Skeletal muscle tissue (tissue), 4 donors: ENCODE results near the gene CD83. TPM values are rescaled to one million over a fixed set of nuclear protein-coding genes. Genes with fewer than 3 reads are reported as not detected.
"Not testable (repeated sequence)": the region's sequence is repeated elsewhere in the genome, so short reads cannot be mapped to it uniquely, and the experiment has no call there.

ENCODE experiments used
- H3K27ac ChIP-seq: one replicate; pipeline ENCODE4 v1.7.0; 2013; ENCODE audit warnings: mild to moderate bottlenecking, low read depth, low read length, inconsistent platforms
- H3K27me3 ChIP-seq, 3 donors: one replicate each; pipeline ENCODE4 v1.7.0; 2013; ENCODE audit warnings: low read length in 3 of 3; ENCODE audit not compliant: control insufficient read depth in 3 of 3, insufficient read depth in 3 of 3
- H3K36me3 ChIP-seq, 3 donors: one replicate each; pipeline ENCODE4 v1.7.0; 2013; ENCODE audit warnings: low read length in 3 of 3; ENCODE audit not compliant: control insufficient read depth in 3 of 3, insufficient read depth in 3 of 3
- H3K4me1 ChIP-seq, 3 donors: one replicate each; pipeline ENCODE4 v1.7.0; 2013; ENCODE audit warnings: low read length in 3 of 3, mild to moderate bottlenecking in 3 of 3; ENCODE audit not compliant: control insufficient read depth in 3 of 3, insufficient read depth in 3 of 3
- H3K4me3 ChIP-seq, 3 donors: one replicate each; pipeline ENCODE4 v1.7.0; 2013; ENCODE audit warnings: low read length in 3 of 3
- H3K9ac ChIP-seq, 3 donors: one replicate each; pipeline ENCODE4 v1.7.0; 2013; ENCODE audit warnings: low read length in 3 of 3, mild to moderate bottlenecking in 3 of 3, moderate library complexity in 2 of 3, low read depth in 1 of 3
- H3K9me3 ChIP-seq, 3 donors: one replicate each; pipeline ENCODE4 v1.7.0; 2013; ENCODE audit warnings: low read length in 3 of 3; ENCODE audit not compliant: control insufficient read depth in 3 of 3
- total RNA-seq: library from RNA; depleted of rRNA; stranded (reverse); fragments of >200 nt; gene quantifications from one replicate; pipeline ENCODE4 v1.2.3, GENCODE V29; 2014
- donor health status: Osteomylitis.

CD83 gene
- total RNA-seq, 1 donor from 2014 or later, result 13.6 TPM

DNA sequence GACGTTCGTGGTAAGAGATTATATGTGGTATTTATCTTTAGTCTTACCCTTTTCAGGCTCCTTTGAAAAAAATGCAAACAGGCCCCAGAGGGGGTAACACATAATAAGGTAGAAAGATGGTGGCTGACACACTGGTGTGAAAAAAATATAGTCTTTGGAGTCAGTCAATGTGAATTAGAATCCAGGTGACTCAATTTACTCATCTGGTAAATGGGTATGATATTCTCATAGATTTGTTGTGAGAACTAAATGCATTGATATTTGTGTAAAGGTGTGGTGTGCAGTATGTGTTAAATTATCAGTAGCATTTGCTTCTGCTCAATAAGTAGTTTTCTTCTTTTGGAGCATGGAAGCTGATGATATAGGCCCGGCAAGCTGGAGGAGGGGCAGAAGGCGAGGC lies 25.7 kb downstream of the CD83 start:
- no peak overlapping the region for H3K4me3 ChIP-seq
- no peaks in the 10 kb centered on the region for H3K36me3 ChIP-seq
- H3K27me3 ChIP-seq, result peaks cover 0 to 8% (median 0%) of the 10 kb centered on the region in 3 donors

GRCh38 chr6:14144678-14145113 lies 27.1 kb downstream of the CD83 start:
- Histone ChIP-seq H3K4me3 (no peak overlapping the region), H3K4me1 (peaks cover 0 to 7% (median 3%) of the 10 kb centered on the region in 3 donors), H3K9me3 (no peaks in the 10 kb centered on the region), H3K9ac (no peak overlapping the region), H3K27me3 (peaks cover 0 to 5% (median 3%) of the 10 kb centered on the region in 3 donors), H3K27ac (no peak overlapping the region), H3K36me3 (no peaks in the 10 kb centered on the region)

More for the DNA sequence above, 25.7 kb downstream of the CD83 start:
- Histone ChIP-seq H3K9ac (no peak overlapping the region), H3K4me1 (peaks cover 0 to 7% (median 3%) of the 10 kb centered on the region in 3 donors), H3K9me3 (no peaks in the 10 kb centered on the region), H3K27ac (no peak overlapping the region)

DNA sequence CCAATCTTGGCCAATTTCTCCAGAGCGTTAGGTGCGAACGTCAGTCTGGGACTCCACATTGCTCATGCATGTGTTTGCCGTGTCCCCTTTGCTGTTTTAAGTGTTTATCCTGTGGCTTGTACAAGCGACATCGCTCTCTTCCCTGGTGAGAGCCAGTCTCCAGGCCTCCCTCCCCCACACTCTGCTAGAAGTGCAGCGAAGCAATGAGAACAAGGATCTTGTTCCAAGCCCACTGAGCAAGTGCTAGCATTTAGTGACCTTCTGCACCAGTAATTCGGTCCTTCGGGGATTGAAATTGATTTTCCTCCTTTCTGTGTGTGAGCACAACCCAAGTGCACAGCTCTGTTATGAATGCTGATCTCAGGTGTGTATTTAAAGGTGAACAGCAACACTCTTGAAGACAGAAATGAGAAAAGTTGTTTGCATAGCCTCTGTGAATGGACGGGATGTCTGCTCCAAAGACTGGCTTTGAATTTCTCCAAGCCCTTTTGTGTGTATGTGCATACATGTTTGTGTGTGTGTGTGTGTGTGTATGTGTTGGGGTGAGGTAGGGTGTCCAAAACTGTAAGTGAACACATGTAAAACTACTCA lies 29.0 kb downstream of the CD83 start:
- Histone ChIP-seq H3K9me3 (no peaks in the 10 kb centered on the region), H3K4me3 (no peak overlapping the region), H3K9ac (no peak overlapping the region), H3K36me3 (no peaks in the 10 kb centered on the region), H3K27me3 (peaks cover 3 to 12% (median 6%) of the 10 kb centered on the region in 3 donors), H3K4me1 (peaks cover 0 to 7% (median 3%) of the 10 kb centered on the region in 3 donors), H3K27ac (no peak overlapping the region)

GRCh38 chr6:14147891-14148290 lies 30.3 kb downstream of the CD83 start:
- H3K27ac ChIP-seq, result no peak overlapping the region
- H3K36me3 ChIP-seq, result no peaks in the 10 kb centered on the region
- H3K4me3 ChIP-seq, result no peak overlapping the region
- H3K4me1 ChIP-seq, result no peaks in the 10 kb centered on the region
- H3K27me3 ChIP-seq, result peaks cover 3 to 12% (median 6%) of the 10 kb centered on the region in 3 donors
- H3K9me3 ChIP-seq, result no peaks in the 10 kb centered on the region
- H3K9ac ChIP-seq, result no peak overlapping the region

DNA sequence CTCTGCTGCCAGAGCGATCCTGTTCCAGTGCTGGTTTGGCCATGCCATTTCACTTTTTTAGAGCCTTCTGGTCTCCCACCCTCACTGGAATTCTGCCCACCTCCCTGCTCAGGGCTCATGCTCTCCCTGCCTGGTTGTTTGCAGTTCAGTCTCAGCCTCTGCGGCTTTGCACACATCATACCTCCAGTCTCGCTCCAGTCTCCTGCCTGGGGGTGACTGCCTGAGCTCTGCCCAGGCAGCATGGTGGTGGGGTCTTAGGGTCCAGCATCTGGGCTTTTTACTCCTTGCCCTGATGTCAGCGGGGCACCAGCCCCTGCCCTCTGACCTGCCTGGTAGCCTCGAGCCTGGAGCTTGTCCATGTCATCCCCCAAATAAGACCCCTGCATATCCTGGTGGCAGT lies 30.9 kb downstream of the CD83 start:
- no peak overlapping the region for H3K4me3 ChIP-seq

DNA sequence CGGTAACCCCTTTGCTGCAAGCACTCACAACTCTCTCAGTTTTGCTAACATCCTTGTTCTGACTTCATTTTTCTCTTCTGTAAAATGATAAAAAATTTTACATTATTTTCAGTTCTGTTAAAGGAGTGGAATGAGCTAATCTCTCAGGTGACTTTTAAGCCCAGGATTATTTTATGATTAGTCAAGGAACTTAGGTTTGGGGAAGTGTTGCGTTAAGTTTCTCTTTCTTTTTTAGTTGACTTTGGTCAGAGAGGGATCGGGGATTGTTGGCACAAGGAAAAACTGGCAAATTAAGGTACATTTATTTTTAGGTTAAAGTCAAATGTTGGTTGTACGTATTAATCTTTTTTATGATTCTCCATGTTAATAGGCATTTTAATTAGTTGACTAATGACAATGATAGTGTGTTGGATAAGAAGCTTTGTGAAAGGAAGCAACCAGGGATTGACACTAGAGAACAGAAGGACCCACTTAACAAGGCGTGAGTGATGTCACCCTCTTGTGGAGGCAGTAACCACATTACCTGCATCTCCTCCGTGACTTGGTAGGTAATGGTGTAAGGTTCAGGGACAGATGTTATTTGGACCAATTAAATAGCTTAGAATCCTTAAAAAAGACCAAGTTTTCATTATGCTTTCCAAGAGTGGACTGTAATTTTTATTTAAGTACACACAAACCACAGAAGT lies 31.6 kb downstream of the CD83 start:
- H3K4me1 ChIP-seq, result no peaks in the 10 kb centered on the region
- no peaks in the 10 kb centered on the region for H3K36me3 ChIP-seq
- no peak overlapping the region for H3K27ac ChIP-seq
- peaks cover 3 to 12% (median 6%) of the 10 kb centered on the region in 3 donors for H3K27me3 ChIP-seq
- H3K9me3 ChIP-seq, result no peaks in the 10 kb centered on the region
- no peak overlapping the region for H3K4me3 ChIP-seq
- no peak overlapping the region for H3K9ac ChIP-seq

More for the DNA sequence above, 30.9 kb downstream of the CD83 start:
- no peaks in the 10 kb centered on the region for H3K4me1 ChIP-seq
- no peaks in the 10 kb centered on the region for H3K36me3 ChIP-seq
- H3K9ac ChIP-seq, result no peak overlapping the region
- H3K9me3 ChIP-seq, result no peaks in the 10 kb centered on the region
- no peak overlapping the region for H3K27ac ChIP-seq
- peaks cover 3 to 12% (median 6%) of the 10 kb centered on the region in 3 donors for H3K27me3 ChIP-seq

- no peaks in the 10 kb centered on the region for H3K4me1 ChIP-seq
- no peak overlapping the region for H3K9ac ChIP-seq
- no peaks in the 10 kb centered on the region for H3K9me3 ChIP-seq
- H3K36me3 ChIP-seq, result no peaks in the 10 kb centered on the region
- no peak overlapping the region for H3K27ac ChIP-seq
- H3K4me3 ChIP-seq, result no peak overlapping the region
- peaks cover 3 to 12% (median 6%) of the 10 kb centered on the region in 3 donors for H3K27me3 ChIP-seq
Observed at GRCh38 chr6:14149739-14150130, 32.2 kb downstream of the CD83 start.

GRCh38 chr6:14151300-14151699 lies 33.7 kb downstream of the CD83 start:
- not testable (repeated sequence) for H3K9me3 ChIP-seq, H3K27me3 ChIP-seq, H3K4me3 ChIP-seq, H3K9ac ChIP-seq, H3K27ac ChIP-seq, H3K4me1 ChIP-seq, H3K36me3 ChIP-seq

- no peak overlapping the region for H3K9ac ChIP-seq
- H3K4me3 ChIP-seq, result no peak overlapping the region
- no peak overlapping the region for H3K27ac ChIP-seq
- no peaks in the 10 kb centered on the region for H3K4me1 ChIP-seq
- H3K27me3 ChIP-seq, result peaks cover 3 to 9% (median 6%) of the 10 kb centered on the region in 3 donors
- H3K36me3 ChIP-seq, result no peaks in the 10 kb centered on the region
- no peaks in the 10 kb centered on the region for H3K9me3 ChIP-seq
Observed at GRCh38 chr6:14151773-14152172, 34.2 kb downstream of the CD83 start.

DNA sequence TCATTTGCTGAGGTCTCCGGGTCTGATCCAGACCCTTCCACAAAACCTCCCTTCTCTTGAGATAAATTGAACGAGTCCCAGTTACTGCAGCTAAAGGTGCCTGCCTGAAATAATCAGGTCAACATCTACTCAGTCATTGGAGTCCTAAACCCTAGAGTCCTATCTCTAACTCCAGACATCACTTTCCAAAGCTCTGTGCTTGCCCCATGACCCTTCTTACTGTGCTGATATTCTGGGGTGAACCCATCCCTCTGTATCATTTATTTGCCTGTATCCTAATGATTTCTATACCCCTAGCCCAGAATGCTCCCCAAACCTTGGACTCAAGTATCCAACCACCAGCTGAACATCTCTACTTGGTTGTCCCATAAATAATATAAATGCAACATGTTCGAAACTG lies 35.7 kb downstream of the CD83 start:
- Histone ChIP-seq H3K27me3 (peaks cover 3 to 12% (median 6%) of the 10 kb centered on the region in 3 donors), H3K9me3 (no peaks in the 10 kb centered on the region), H3K9ac (no peak overlapping the region), H3K27ac (no peak overlapping the region), H3K4me3 (no peak overlapping the region), H3K36me3 (no peaks in the 10 kb centered on the region), H3K4me1 (no peaks in the 10 kb centered on the region)
